GM21381 (cell line): ENCODE data around the gene NECTIN4.
A peak's percentile ranks its signal among the peaks of the same experiment; 100 is the strongest.

Experiments used
- ATAC-seq: cut with Tn5 transposase; IDR thresholded peaks from one replicate; pipeline ENCODE4 v1.9.1; 2021; ENCODE audit warnings: mild to moderate bottlenecking, moderate library complexity; ENCODE audit not compliant: unreplicated experiment

NECTIN4 gene

GRCh38 chr1:161061419-161061818 lies 27.9 kb downstream of the NECTIN4 start:
- ATAC-seq, result no peak

GRCh38 chr1:161059293-161059692 lies 30.1 kb downstream of the NECTIN4 start:
- ATAC-seq, result no peak

- ATAC-seq, result no peak
Observed at GRCh38 chr1:161054805-161055204, 34.6 kb downstream of the NECTIN4 start.

GRCh38 chr1:161054232-161054631 lies 35.1 kb downstream of the NECTIN4 start:
- no peak for ATAC-seq

GRCh38 chr1:161052899-161053298 lies 36.5 kb downstream of the NECTIN4 start:
- ATAC-seq, result no peak

GRCh38 chr1:161051219-161051618 lies 38.1 kb downstream of the NECTIN4 start:
- no peak for ATAC-seq

- ATAC-seq, result no peak
Observed at GRCh38 chr1:161048949-161049722, 40.2 kb downstream of the NECTIN4 start.

- no peak for ATAC-seq
Observed at GRCh38 chr1:161047436-161048420, 41.6 kb downstream of the NECTIN4 start.

- ATAC-seq, result peak; percentile 42
Observed at GRCh38 chr1:161046605-161047228, 42.6 kb downstream of the NECTIN4 start.

- ATAC-seq, result peak; percentile 59
Observed at GRCh38 chr1:161045736-161046604, 43.4 kb downstream of the NECTIN4 start, which contains the start of gene USF1. Gene USF1, minus strand, starts transcription at chr1:161045977. Its CDS starts 2,702 bp downstream, at chr1:161043275.

- peak; percentile 38 for ATAC-seq
Observed at GRCh38 chr1:161044908-161045735, 44.2 kb downstream of the NECTIN4 start.

- ATAC-seq, result no peak
Observed at GRCh38 chr1:161044535-161044907, 44.8 kb downstream of the NECTIN4 start.

- ATAC-seq, result no peak
Observed at GRCh38 chr1:161039546-161039945, 49.8 kb downstream of the NECTIN4 start.

- no peak for ATAC-seq
Observed at GRCh38 chr1:161039154-161039545, 50.2 kb downstream of the NECTIN4 start.

- ATAC-seq, result peak; percentile 74
Observed at GRCh38 chr1:161038523-161039153, 50.7 kb downstream of the NECTIN4 start, which contains the start of gene TSTD1. Gene TSTD1, minus strand, starts transcription at chr1:161038964. Its CDS starts 75 bp downstream, at chr1:161038889.

- ATAC-seq, result no peak
Observed at GRCh38 chr1:161037661-161038522, 51.5 kb downstream of the NECTIN4 start.

GRCh38 chr1:161033751-161034150 lies 55.6 kb downstream of the NECTIN4 start:
- ATAC-seq, result no peak

- ATAC-seq, result no peak
Observed at GRCh38 chr1:161032409-161032808, 56.9 kb downstream of the NECTIN4 start.
